NCI-H524 treated with DMSO at 0.1 percent for 48 hours (cell line): ENCODE results near the gene ARHGAP33.
"Not testable (repeated sequence)": the region's sequence is repeated elsewhere in the genome, so short reads cannot be mapped to it uniquely, and the experiment has no call there.

Experiments
- DNase-seq: peaks from one replicate; lab custom pipeline; 2025; lab: John Stamatoyannopoulos, UW

The ARHGAP33 gene

DNA sequence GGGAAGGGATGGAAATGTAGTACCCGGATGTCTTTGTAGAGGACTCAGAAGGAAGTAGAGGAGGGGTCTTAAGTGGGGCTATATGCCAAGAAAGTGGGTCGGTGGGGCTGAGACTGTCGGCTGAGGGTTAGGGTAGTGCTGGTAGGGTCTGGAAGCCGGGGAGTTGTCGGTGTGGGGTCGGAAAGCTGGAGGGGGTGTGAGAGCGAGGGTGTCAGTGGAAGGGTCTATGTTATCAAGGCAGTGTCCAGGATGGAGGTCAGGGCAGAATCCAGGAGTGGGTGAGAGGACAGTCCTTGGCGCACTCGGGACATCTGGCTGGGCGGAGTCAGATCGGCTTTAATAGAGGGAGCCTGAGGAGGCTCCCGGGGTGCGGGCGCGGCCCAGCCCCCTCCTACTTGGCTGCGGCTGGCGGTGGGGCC is 20.2 kb upstream of the ARHGAP33 start:
- DNase-seq: no peak

GRCh38 chr19:35755550-35756376 is 19.6 kb upstream of the ARHGAP33 start:
- DNase-seq: no peak

GRCh38 chr19:35756377-35757230 is 18.8 kb upstream of the ARHGAP33 start, which contains the start of gene HSPB6:
HSPB6 (minus strand) TSS chr19:35757029; CDS start chr19:35757008, 21 bp downstream.
- no peak for DNase-seq

DNA sequence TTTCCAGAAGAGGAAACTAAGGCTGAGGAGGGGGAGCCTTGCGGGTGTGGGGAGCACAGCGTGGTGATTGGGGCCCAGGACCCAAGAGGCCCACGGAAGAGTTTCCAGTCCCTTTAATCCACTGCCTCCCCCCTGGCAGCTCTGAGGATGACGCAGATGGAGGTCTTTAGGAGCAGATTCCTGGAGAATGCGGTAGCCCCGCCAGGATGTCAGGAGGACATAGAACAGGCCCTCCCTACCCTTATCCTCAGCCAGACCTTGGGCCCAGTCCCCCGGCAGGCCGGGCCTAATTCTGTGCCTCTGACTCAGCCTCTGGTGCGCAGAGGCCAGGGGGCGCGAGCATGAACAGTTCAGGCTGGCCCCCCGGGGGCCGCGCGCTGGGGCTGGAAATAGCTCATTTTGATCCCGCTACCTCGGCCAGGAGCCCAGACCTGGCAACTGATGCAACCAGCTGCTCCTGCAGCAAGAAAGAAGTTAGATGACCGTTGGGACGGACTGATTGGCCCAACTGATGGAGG is 18.1 kb upstream of the ARHGAP33 start:
- DNase-seq: no peak

GRCh38 chr19:35757749-35758608 is 17.4 kb upstream of the ARHGAP33 start, which contains the start of gene PROSER3:
PROSER3 (plus strand) TSS chr19:35758176; CDS start chr19:35758216, 40 bp downstream.
- peak; percentile 96 for DNase-seq

DNA sequence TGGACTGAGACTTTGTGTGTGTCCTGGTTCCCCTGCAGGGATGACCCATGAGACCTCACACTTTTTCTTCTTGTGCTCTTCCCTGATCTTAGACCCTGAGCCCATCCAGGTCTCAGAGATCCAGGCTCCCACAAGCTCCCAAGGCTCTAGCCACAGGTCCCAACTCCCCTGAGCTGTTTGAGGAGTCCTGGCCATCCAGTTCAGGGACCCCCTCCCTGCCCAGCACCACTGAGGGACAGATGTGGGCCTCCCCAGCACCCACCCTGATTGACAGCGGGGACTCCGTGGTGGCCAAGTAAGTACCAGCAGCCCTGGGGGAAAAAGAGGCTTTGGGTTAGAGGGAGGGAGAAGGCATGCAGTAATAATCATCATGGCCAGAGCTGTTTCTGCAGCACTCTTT is 15.7 kb upstream of the ARHGAP33 start:
- DNase-seq: no peak

- DNase-seq: no peak
Observed at GRCh38 chr19:35760711-35761349, 14.5 kb upstream of the ARHGAP33 start.

GRCh38 chr19:35764432-35765315 is 10.7 kb upstream of the ARHGAP33 start:
- no peak for DNase-seq

GRCh38 chr19:35766571-35767104 is 8.7 kb upstream of the ARHGAP33 start:
- DNase-seq: no peak

DNA sequence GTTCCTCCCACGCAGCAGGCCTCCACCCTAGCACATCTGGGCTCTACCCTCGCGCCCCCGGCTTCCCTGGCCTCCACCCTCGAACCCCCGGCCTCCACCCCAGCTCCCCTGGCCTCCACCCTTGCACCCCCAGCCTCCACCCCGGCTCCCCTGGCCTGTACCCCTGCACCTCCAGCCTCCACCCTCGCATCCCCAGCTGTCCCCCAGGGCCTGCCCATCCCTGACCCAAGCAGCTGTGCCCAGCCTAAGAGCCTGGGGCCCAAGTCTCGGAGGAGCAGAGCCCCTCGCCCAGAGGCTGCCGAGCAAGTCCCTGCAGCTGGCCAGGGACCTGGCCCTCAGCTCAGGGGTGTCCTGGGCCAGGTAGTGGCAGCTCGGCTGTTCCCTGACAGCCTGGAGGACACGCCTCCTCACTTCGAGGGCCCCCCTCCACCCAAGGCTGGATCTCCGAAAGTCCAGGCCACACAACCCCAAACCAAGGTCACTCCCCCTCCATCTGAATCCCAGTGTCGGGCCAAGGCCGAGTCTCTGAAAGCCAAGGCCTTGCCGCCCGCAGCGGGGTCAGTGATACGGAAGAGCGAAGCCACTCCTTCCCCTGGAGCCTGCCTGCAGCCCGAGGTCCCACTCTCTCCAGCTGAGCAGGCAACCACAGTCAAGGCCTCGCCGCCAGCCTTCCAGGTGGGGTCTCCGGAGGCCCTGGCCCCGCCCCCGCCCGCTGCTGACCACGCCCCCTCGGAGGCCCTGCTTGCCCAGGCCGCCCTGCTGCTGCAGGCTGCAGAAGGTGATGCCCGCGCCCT is 7.9 kb upstream of the ARHGAP33 start:
- no peak for DNase-seq

GRCh38 chr19:35768082-35768421 is 7.3 kb upstream of the ARHGAP33 start:
- no peak for DNase-seq

GRCh38 chr19:35772362-35772761 is 3.0 kb upstream of the ARHGAP33 start:
- DNase-seq: not testable (repeated sequence)

DNA sequence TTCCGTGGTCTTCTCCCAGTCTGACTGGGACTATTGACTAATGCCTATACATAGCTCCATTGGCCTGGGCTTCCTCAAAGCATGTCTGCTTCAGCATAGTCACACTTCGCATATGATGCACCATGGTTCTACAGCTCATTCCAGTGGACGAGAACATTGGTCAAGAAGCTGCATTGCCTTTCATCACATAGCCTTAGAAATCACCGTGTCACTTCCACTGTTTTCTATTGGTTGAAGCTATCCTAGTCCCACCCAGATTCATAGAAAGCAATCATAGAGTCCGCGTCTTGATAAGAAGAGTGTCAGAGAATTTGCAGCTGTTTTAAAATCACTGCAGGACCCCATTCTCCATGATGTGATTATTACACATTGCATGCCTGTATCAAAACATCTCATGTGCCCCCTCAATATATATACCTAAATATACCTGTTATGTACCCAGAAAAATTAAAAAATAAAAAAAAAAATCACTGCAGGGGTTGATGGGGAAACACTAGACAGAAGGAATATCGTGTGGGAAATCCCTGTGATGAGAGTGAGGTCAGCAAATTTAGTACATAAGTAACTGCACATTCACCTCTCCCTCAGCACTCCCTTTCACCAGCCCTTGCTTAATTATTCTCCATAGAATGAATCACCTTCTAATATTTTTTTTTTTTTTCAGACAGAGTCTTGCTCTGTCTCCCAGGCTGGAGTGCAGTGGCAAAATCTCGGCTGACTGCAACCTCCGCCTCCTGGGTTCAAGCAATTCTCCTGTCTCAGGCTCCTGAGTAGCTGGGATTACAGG is 2.2 kb upstream of the ARHGAP33 start:
- DNase-seq: no peak

GRCh38 chr19:35774274-35775045 is 904 bp upstream of the ARHGAP33 start:
- no peak for DNase-seq

DNA sequence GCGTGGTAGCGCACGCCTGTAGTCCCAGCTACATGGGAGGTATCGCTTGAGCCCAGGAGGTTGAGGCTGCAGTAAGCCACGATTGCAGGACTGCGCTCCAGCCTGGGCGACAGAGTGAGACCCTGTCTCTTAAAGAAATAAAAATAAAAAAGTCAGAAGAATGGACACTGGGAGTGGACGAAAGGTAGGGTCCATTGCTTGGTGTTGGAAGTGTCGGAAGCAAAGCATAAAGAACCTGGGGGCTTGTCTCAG is 392 bp upstream of the ARHGAP33 start:
- no peak for DNase-seq

GRCh38 chr19:35776102-35776788 is 881 bp downstream of the ARHGAP33 start:
- DNase-seq: no peak
